H9 (cell line): ENCODE data around the gene SUPT7L. TPM values are rescaled to one million over a fixed set of nuclear protein-coding genes. Genes with fewer than 3 reads are reported as not detected.
"Not testable (repeated sequence)": the region's sequence is repeated elsewhere in the genome, so short reads cannot be mapped to it uniquely, and the experiment has no call there.

Experiments
- DNase-seq: peaks from one replicate; pipeline ENCODE4 v3.0.0-alpha.2; 2017
- H2AFZ ChIP-seq: one replicate; pipeline ENCODE4 v1.6.1; 2013; ENCODE audit warnings: mild to moderate bottlenecking, low read length, control low read depth, moderate library complexity
- H2AK5ac ChIP-seq: 2 replicates; pipeline ENCODE4 v1.6.1; 2013; ENCODE audit warnings: low read length, control low read depth, mixed read lengths; ENCODE audit not compliant: insufficient read length
- H2BK120ac ChIP-seq: one replicate; pipeline ENCODE4 v1.6.1; 2013; ENCODE audit warnings: low read depth, mild to moderate bottlenecking, low read length, control low read depth, inconsistent platforms; ENCODE audit not compliant: poor library complexity, severe bottlenecking
- H2BK12ac ChIP-seq: 2 replicates; pipeline ENCODE4 v1.6.1; 2013; ENCODE audit warnings: low read length, control low read depth, mixed read lengths, low read depth; ENCODE audit not compliant: insufficient read length
- H2BK15ac ChIP-seq: 2 replicates; pipeline ENCODE4 v1.6.1; 2013; ENCODE audit warnings: low read depth, low read length, control low read depth
- H2BK20ac ChIP-seq: one replicate; pipeline ENCODE4 v1.6.1; 2013; ENCODE audit warnings: low read depth, mild to moderate bottlenecking, low read length, control low read depth, inconsistent platforms; ENCODE audit not compliant: poor library complexity, severe bottlenecking
- H2BK5ac ChIP-seq: 2 replicates; pipeline ENCODE4 v1.6.1; 2013; ENCODE audit warnings: low read length, control low read depth, mixed read lengths; ENCODE audit not compliant: insufficient read length
- H3K14ac ChIP-seq: 2 replicates; pipeline ENCODE4 v1.6.1; 2013; ENCODE audit warnings: low read length, control low read depth; ENCODE audit not compliant: insufficient read depth
- H3K18ac ChIP-seq: 2 replicates; pipeline ENCODE4 v1.6.1; 2013; ENCODE audit warnings: low read depth, mild to moderate bottlenecking, mixed read lengths, low read length, control low read depth; ENCODE audit not compliant: insufficient read length
- H3K23ac ChIP-seq: 2 replicates; pipeline ENCODE4 v1.6.1; 2013; ENCODE audit warnings: low read length, control low read depth, mixed read lengths, low read depth; ENCODE audit not compliant: insufficient read length
- H3K23me2 ChIP-seq: 2 replicates; pipeline ENCODE4 v1.6.1; 2013; ENCODE audit warnings: low read depth, mild to moderate bottlenecking, mixed read lengths, low read length, control low read depth; ENCODE audit not compliant: insufficient read length, poor library complexity, severe bottlenecking
- H3K27ac ChIP-seq: 2 replicates; pipeline ENCODE4 v1.5.1; 2013; ENCODE audit warnings: low read length, control low read depth, mixed read lengths, low read depth; ENCODE audit not compliant: insufficient read length
- H3K27me3 ChIP-seq: 2 replicates; pipeline ENCODE4 v1.6.1; 2013; ENCODE audit warnings: low read length, control low read depth, inconsistent platforms; ENCODE audit not compliant: insufficient read depth
- H3K4ac ChIP-seq: 2 replicates; pipeline ENCODE4 v1.6.1; 2013; ENCODE audit warnings: low read depth, mild to moderate bottlenecking, control low read depth, inconsistent platforms, low read length, moderate library complexity
- H3K4me1 ChIP-seq: 2 replicates; pipeline ENCODE4 v1.6.1; 2013; ENCODE audit warnings: low read length, control low read depth, inconsistent platforms; ENCODE audit not compliant: insufficient read depth
- H3K4me2 ChIP-seq: 2 replicates; pipeline ENCODE4 v1.6.1; 2013; ENCODE audit warnings: low read length, control low read depth, mixed read lengths; ENCODE audit not compliant: insufficient read length, insufficient read depth
- H3K56ac ChIP-seq: 2 replicates; pipeline ENCODE4 v1.6.1; 2013; ENCODE audit warnings: low read depth, mild to moderate bottlenecking, mixed read lengths, low read length, control low read depth; ENCODE audit not compliant: insufficient read length
- H3K79me1 ChIP-seq: 2 replicates; pipeline ENCODE4 v1.6.1; 2013; ENCODE audit warnings: low read depth, mild to moderate bottlenecking, moderate library complexity, low read length, control low read depth, inconsistent platforms; ENCODE audit not compliant: insufficient read depth, poor library complexity, severe bottlenecking
- H3K79me2 ChIP-seq: 2 replicates; pipeline ENCODE4 v1.6.1; 2013; ENCODE audit warnings: low read length, control low read depth, inconsistent platforms; ENCODE audit not compliant: insufficient read depth
- H3K9ac ChIP-seq: 2 replicates; pipeline ENCODE4 v1.6.1; 2013; ENCODE audit warnings: low read length, control low read depth, mixed read lengths; ENCODE audit not compliant: insufficient read length; ENCODE audit errors: extremely low read depth
- H3K9me3 ChIP-seq: one replicate; pipeline ENCODE4 v1.6.1; 2013; ENCODE audit warnings: low read depth, low read length, inconsistent platforms; ENCODE audit not compliant: control insufficient read depth
- H3T11ph ChIP-seq: one replicate; pipeline ENCODE4 v1.6.1; 2013; ENCODE audit warnings: mild to moderate bottlenecking, low read length, control low read depth, inconsistent platforms
- H4K20me1 ChIP-seq: one replicate; pipeline ENCODE4 v1.6.1; 2013; ENCODE audit not compliant: control insufficient read depth, insufficient read length, insufficient read depth
- H4K5ac ChIP-seq: 2 replicates; pipeline ENCODE4 v1.6.1; 2013; ENCODE audit warnings: low read depth, mild to moderate bottlenecking, mixed read lengths, low read length, control low read depth; ENCODE audit not compliant: insufficient read length
- H4K8ac ChIP-seq: replicated peaks from 2 replicates; pipeline ENCODE4 v1.6.1; 2013; ENCODE audit warnings: low read length, control low read depth, mixed read lengths, low read depth; ENCODE audit not compliant: insufficient read length
- H4K91ac ChIP-seq: 2 replicates; pipeline ENCODE4 v1.6.1; 2013; ENCODE audit warnings: low read depth, mild to moderate bottlenecking, moderate library complexity, mixed read lengths, low read length, control low read depth; ENCODE audit not compliant: insufficient read length
- H3K27ac Mint-ChIP-seq, 3 experiments: 2 replicates in 2 of 3; 3 replicates in 1 of 3; pipeline ENCODE4 v1.8.0; 2020 to 2021; ENCODE audit warnings: mixed read lengths in 3 of 3, mild to moderate bottlenecking in 1 of 3, moderate library complexity in 1 of 3
- H3K27me3 Mint-ChIP-seq: 2 replicates; pipeline ENCODE4 v1.8.0; 2021; ENCODE audit warnings: low read depth, mild to moderate bottlenecking, moderate library complexity, mixed read lengths
- H3K36me3 Mint-ChIP-seq, 3 experiments: 2 replicates in 2 of 3; 3 replicates in 1 of 3; pipeline ENCODE4 v1.8.0; 2020 to 2021; ENCODE audit warnings: low read depth in 3 of 3, mixed read lengths in 3 of 3; ENCODE audit not compliant: insufficient read depth in 1 of 3
- H3K4me1 Mint-ChIP-seq, 2 experiments: 2 replicates each; pipeline ENCODE4 v1.8.0; 2020; ENCODE audit warnings: mixed read lengths in 2 of 2
- H3K4me3 Mint-ChIP-seq, 2 experiments: 2 replicates in 1 of 2; 3 replicates in 1 of 2; pipeline ENCODE4 v1.8.0; 2020 to 2021; ENCODE audit warnings: mild to moderate bottlenecking in 2 of 2, mixed read lengths in 2 of 2, moderate library complexity in 1 of 2
- H3K9me3 Mint-ChIP-seq, 2 experiments: 2 replicates in 1 of 2; 3 replicates in 1 of 2; pipeline ENCODE4 v1.8.0; 2020; ENCODE audit warnings: mild to moderate bottlenecking in 2 of 2, mixed read lengths in 2 of 2, moderate library complexity in 1 of 2
- CTCF ChIP-seq: fragments of 200-600 bp; sonication (generic); conservative IDR thresholded peaks from 3 replicates; pipeline ENCODE4 v1.8.0; 2021; ENCODE audit warnings: antibody characterized with exemption, mild to moderate bottlenecking
- WGBS: extraction: QIAGEN DNeasy Blood & Tissue Kit; methylation state at CpG from one replicate; pipeline ENCODE4 v1.1.7; 2013; ENCODE audit warnings: missing lambda C conversion rate, low lambda C conversion rate, mixed read lengths; ENCODE audit not compliant: insufficient read length; ENCODE audit errors: extremely low coverage; 5-methylcytosine and 5-hydroxymethylcytosine counted together
- total RNA-seq: library from RNA; stranded (reverse); gene quantifications from 2 replicates; pipeline ENCODE4 v1.2.1, GENCODE V29; 2021

Gene SUPT7L
- total RNA-seq, 1 experiment from 2014 or later = 30.4 TPM

- H2AFZ ChIP-seq = no peak overlapping the region
- no peak overlapping the region for H2BK15ac ChIP-seq
- no peak overlapping the region for H2BK20ac ChIP-seq
- H3K27me3 ChIP-seq = no peaks in the 10 kb centered on the region
- H3K27me3 Mint-ChIP-seq = no peaks in the 10 kb centered on the region
- no peak overlapping the region for H3K27ac Mint-ChIP-seq
- H4K20me1 ChIP-seq = no peaks in the 10 kb centered on the region
- H3K79me1 ChIP-seq = no peaks in the 10 kb centered on the region
- H3K9me3 ChIP-seq = no peaks in the 10 kb centered on the region
- DNase-seq = no peak
- H3K4ac ChIP-seq = no peak overlapping the region
- no peak overlapping the region for H2BK120ac ChIP-seq
- H3T11ph ChIP-seq = no peak overlapping the region
- H3K27ac ChIP-seq = no peak overlapping the region
- H3K4me1 ChIP-seq = peaks cover 2% of the 10 kb centered on the region; the same call in 1 of the 2 replicates
- no peak overlapping the region for H2BK12ac ChIP-seq
- no peak overlapping the region for H3K56ac ChIP-seq
- H3K23ac ChIP-seq = no peak overlapping the region
- H3K36me3 Mint-ChIP-seq = peaks cover 10 to 37% (median 24%) of the 10 kb centered on the region in 3 experiments
- no peak for TF ChIP-seq CTCF
- no peak overlapping the region for H4K91ac ChIP-seq
- H2AK5ac ChIP-seq = no peak overlapping the region
- no peak overlapping the region for H3K18ac ChIP-seq
- WGBS = no CpG with 5 or more reads among the region's 21 CpGs
- no peak overlapping the region for H4K5ac ChIP-seq
- no peaks in the 10 kb centered on the region for H3K79me2 ChIP-seq
- peak overlapping the region; percentile 15 for H3K9ac ChIP-seq
- peaks cover 5 to 21% of the 10 kb centered on the region in 2 experiments for H3K4me1 Mint-ChIP-seq
- H2BK5ac ChIP-seq = no peak overlapping the region
- peaks cover 3% of the 10 kb centered on the region for H3K23me2 ChIP-seq
- no peak overlapping the region for H4K8ac ChIP-seq
- no peak overlapping the region for H3K14ac ChIP-seq
- H3K4me2 ChIP-seq = peak overlapping the region; percentile 52
- H3K9me3 Mint-ChIP-seq = no peaks in the 10 kb centered on the region
- H3K4me3 Mint-ChIP-seq = no peak overlapping the region
Measured at GRCh38 chr2:27627963-27628766, 35.2 kb downstream of the SUPT7L start.

GRCh38 chr2:27626921-27627320 is 36.5 kb downstream of the SUPT7L start:
- not testable (repeated sequence) for H3K79me2 ChIP-seq, H2AFZ ChIP-seq, H2AK5ac ChIP-seq, H3K23ac ChIP-seq, H3K9me3 Mint-ChIP-seq, H4K5ac ChIP-seq, H3K4me3 Mint-ChIP-seq, DNase-seq, H3T11ph ChIP-seq, H4K91ac ChIP-seq, H3K4me2 ChIP-seq, H3K27me3 ChIP-seq, H3K18ac ChIP-seq, H3K4me1 ChIP-seq, H4K8ac ChIP-seq, H4K20me1 ChIP-seq, H3K23me2 ChIP-seq, H3K14ac ChIP-seq, H3K27me3 Mint-ChIP-seq, H3K56ac ChIP-seq, H2BK120ac ChIP-seq, H3K4ac ChIP-seq, H3K9me3 ChIP-seq, H3K9ac ChIP-seq, H3K27ac ChIP-seq, H3K79me1 ChIP-seq, H2BK12ac ChIP-seq, H2BK5ac ChIP-seq, H2BK20ac ChIP-seq, H2BK15ac ChIP-seq
- 0 out of 7 replicates have a peak overlapping the region, but pooled peaks of 2 of the 3 experiments have one; percentile 20 to 46 for H3K27ac Mint-ChIP-seq
- no CpG with 5 or more reads among the region's 3 CpGs for WGBS
- H3K36me3 Mint-ChIP-seq = peaks cover 13 to 36% (median 30%) of the 10 kb centered on the region in 3 experiments
- peaks cover 13 to 33% of the 10 kb centered on the region in 2 experiments for H3K4me1 Mint-ChIP-seq
